ENCODE data around the gene TMC1.
"Not testable (repeated sequence)": the region's sequence is repeated elsewhere in the genome, so short reads cannot be mapped to it uniquely, and the experiment has no call there.

Gene TMC1

GRCh38 chr9:72539824-72540347 is 18.5 kb downstream of the TMC1 start:
- Histone ChIP-seq H3K9me3 (ENCODE audit: control insufficient read depth, insufficient read depth, low read length) (no peaks in the 10 kb centered on the region), H3K36me3 (ENCODE audit: control insufficient read depth, low read length) (no peaks in the 10 kb centered on the region), H3K27me3 (ENCODE audit: control insufficient read depth, low read length) (no peaks in the 10 kb centered on the region), H3F3A (ENCODE audit: control insufficient read depth, insufficient read depth) (no peaks in the 10 kb centered on the region), H3K4me1 (ENCODE audit: control insufficient read depth, low read length) (no peaks in the 10 kb centered on the region), H3K27ac (ENCODE audit: low read depth, low read length) (no peak overlapping the region), H3K79me2 (ENCODE audit: control insufficient read depth, low read length) (no peaks in the 10 kb centered on the region), H4K20me1 (ENCODE audit: control insufficient read depth, insufficient read depth, low read depth, low read length) (no peaks in the 10 kb centered on the region), H3K4me3 (ENCODE audit: low read length) (no peak overlapping the region), H3K9me2 (replicated peaks; ENCODE audit: control insufficient read depth, low read length) (no peaks in the 10 kb centered on the region), H3K4me2 (ENCODE audit: low read length) (no peak overlapping the region)
- TF ChIP-seq EZH2phosphoT487 (IDR thresholded peaks at IDR 0.05; ENCODE audit: borderline replicate concordance, low read length) = no peak
- TF ChIP-seq CTCF (IDR thresholded peaks at IDR 0.05; ENCODE audit: low read depth, low read length, poor library complexity, severe bottlenecking) = no peak

GRCh38 chr9:72540348-72540873 is 19.0 kb downstream of the TMC1 start:
- H4K20me1 ChIP-seq (ENCODE audit: control insufficient read depth, insufficient read depth, low read depth, low read length) = no peaks in the 10 kb centered on the region
- H3K79me2 ChIP-seq (ENCODE audit: control insufficient read depth, low read length) = no peaks in the 10 kb centered on the region
- no peaks in the 10 kb centered on the region for H3K9me2 ChIP-seq (replicated peaks; ENCODE audit: control insufficient read depth, low read length)
- H3K9me3 ChIP-seq (ENCODE audit: control insufficient read depth, insufficient read depth, low read length) = no peaks in the 10 kb centered on the region
- TF ChIP-seq EZH2phosphoT487 (IDR thresholded peaks at IDR 0.05; ENCODE audit: borderline replicate concordance, low read length) (no peak), CTCF (IDR thresholded peaks at IDR 0.05; ENCODE audit: low read depth, low read length, poor library complexity, severe bottlenecking) (no peak)
- no peak overlapping the region for H3K4me2 ChIP-seq (ENCODE audit: low read length)
- no peak overlapping the region for H3K27ac ChIP-seq (ENCODE audit: low read depth, low read length)
- no peaks in the 10 kb centered on the region for H3K36me3 ChIP-seq (ENCODE audit: control insufficient read depth, low read length)
- no peaks in the 10 kb centered on the region for H3F3A ChIP-seq (ENCODE audit: control insufficient read depth, insufficient read depth)
- no peaks in the 10 kb centered on the region for H3K4me1 ChIP-seq (ENCODE audit: control insufficient read depth, low read length)
- H3K27me3 ChIP-seq (ENCODE audit: control insufficient read depth, low read length) = no peaks in the 10 kb centered on the region
- no peak overlapping the region for H3K4me3 ChIP-seq (ENCODE audit: low read length)

GRCh38 chr9:72542537-72542833 is 21.1 kb downstream of the TMC1 start:
- H3K27ac ChIP-seq (ENCODE audit: low read depth, low read length); H3K36me3 ChIP-seq (ENCODE audit: control insufficient read depth, low read length); H3K9me2 ChIP-seq (replicated peaks; ENCODE audit: control insufficient read depth, low read length); H4K20me1 ChIP-seq (ENCODE audit: control insufficient read depth, insufficient read depth, low read depth, low read length); H3K27me3 ChIP-seq (ENCODE audit: control insufficient read depth, low read length); H3K4me3 ChIP-seq (ENCODE audit: low read length); H3F3A ChIP-seq (ENCODE audit: control insufficient read depth, insufficient read depth); H3K79me2 ChIP-seq (ENCODE audit: control insufficient read depth, low read length); H3K4me2 ChIP-seq (ENCODE audit: low read length); H3K9me3 ChIP-seq (ENCODE audit: control insufficient read depth, insufficient read depth, low read length); H3K4me1 ChIP-seq (ENCODE audit: control insufficient read depth, low read length): not testable (repeated sequence)

GRCh38 chr9:72542917-72543316 is 21.5 kb downstream of the TMC1 start:
- no peaks in the 10 kb centered on the region for H3K36me3 ChIP-seq (ENCODE audit: control insufficient read depth, low read length)
- H3K9me2 ChIP-seq (replicated peaks; ENCODE audit: control insufficient read depth, low read length) = no peaks in the 10 kb centered on the region
- no peaks in the 10 kb centered on the region for H3K79me2 ChIP-seq (ENCODE audit: control insufficient read depth, low read length)
- H3K27me3 ChIP-seq (ENCODE audit: control insufficient read depth, low read length) = no peaks in the 10 kb centered on the region
- TF ChIP-seq CTCF (IDR thresholded peaks at IDR 0.05; ENCODE audit: low read depth, low read length, poor library complexity, severe bottlenecking) (no peak), EZH2phosphoT487 (IDR thresholded peaks at IDR 0.05; ENCODE audit: borderline replicate concordance, low read length) (no peak)
- no peaks in the 10 kb centered on the region for H3K9me3 ChIP-seq (ENCODE audit: control insufficient read depth, insufficient read depth, low read length)
- H3K4me2 ChIP-seq (ENCODE audit: low read length) = no peak overlapping the region
- H3K4me3 ChIP-seq (ENCODE audit: low read length) = no peak overlapping the region
- H3K4me1 ChIP-seq (ENCODE audit: control insufficient read depth, low read length) = no peaks in the 10 kb centered on the region
- no peak overlapping the region for H3K27ac ChIP-seq (ENCODE audit: low read depth, low read length)
- H3F3A ChIP-seq (ENCODE audit: control insufficient read depth, insufficient read depth) = no peaks in the 10 kb centered on the region
- H4K20me1 ChIP-seq (ENCODE audit: control insufficient read depth, insufficient read depth, low read depth, low read length) = no peaks in the 10 kb centered on the region
